Endothelial cell (in vitro differentiated cells): ENCODE data around the gene GABBR1. TPM values are rescaled to one million over a fixed set of nuclear protein-coding genes. Genes with fewer than 3 reads are reported as not detected.
A peak's percentile ranks its signal among the peaks of the same experiment; 100 is the strongest.

Experiments used
- DNase-seq: peaks from one replicate; pipeline ENCODE4 v3.0.0; 2021; ENCODE audit warnings: low spot score
- H3K27ac Mint-ChIP-seq: one replicate; pipeline ENCODE4 v1.8.0; 2021; ENCODE audit warnings: mixed read lengths, inconsistent platforms; ENCODE audit not compliant: unreplicated experiment
- H3K27me3 Mint-ChIP-seq: one replicate; pipeline ENCODE4 v1.8.0; 2021; ENCODE audit warnings: mild to moderate bottlenecking, moderate library complexity, mixed read lengths, inconsistent platforms; ENCODE audit not compliant: unreplicated experiment
- H3K36me3 Mint-ChIP-seq: one replicate; pipeline ENCODE4 v1.8.0; 2021; ENCODE audit warnings: mild to moderate bottlenecking, low read depth, mixed read lengths, inconsistent platforms; ENCODE audit not compliant: unreplicated experiment
- H3K4me1 Mint-ChIP-seq: one replicate; pipeline ENCODE4 v1.8.0; 2021; ENCODE audit warnings: mild to moderate bottlenecking, mixed read lengths, inconsistent platforms; ENCODE audit not compliant: unreplicated experiment
- H3K4me3 Mint-ChIP-seq: one replicate; pipeline ENCODE4 v1.8.0; 2021; ENCODE audit warnings: mild to moderate bottlenecking, mixed read lengths, inconsistent platforms; ENCODE audit not compliant: unreplicated experiment
- H3K9me3 Mint-ChIP-seq: one replicate; pipeline ENCODE4 v1.8.0; 2021; ENCODE audit warnings: mixed read lengths, inconsistent platforms; ENCODE audit not compliant: unreplicated experiment
- CTCF ChIP-seq: fragments of 200-600 bp; sonication (generic); IDR thresholded peaks from one replicate; pipeline ENCODE4 v1.5.0; 2021; ENCODE audit warnings: antibody characterized with exemption; ENCODE audit not compliant: unreplicated experiment
- total RNA-seq: library from RNA; stranded (reverse); fragmentation: NEBNext Ultra II Directional; extraction: Animal tissue kit (Norgen Biotek cat#: 25700); gene quantifications from one replicate; pipeline ENCODE4 v1.2.1, GENCODE V29; 2021; ENCODE audit not compliant: unreplicated experiment

GABBR1 gene
- total RNA-seq, 1 donor from 2014 or later = 164 TPM

GRCh38 chr6:29608131-29608530 is 24.9 kb downstream of the GABBR1 start:
- Mint-ChIP-seq H3K27me3 (peaks cover 11% of the 10 kb centered on the region), H3K4me1 (peaks cover 62% of the 10 kb centered on the region), H3K27ac (no peak overlapping the region), H3K9me3 (no peaks in the 10 kb centered on the region), H3K4me3 (peak overlapping the region; percentile 66), H3K36me3 (peaks cover 71% of the 10 kb centered on the region)
- no peak for DNase-seq
- TF ChIP-seq CTCF = no peak

GRCh38 chr6:29603930-29604329 is 29.1 kb downstream of the GABBR1 start:
- peaks cover 70% of the 10 kb centered on the region for H3K36me3 Mint-ChIP-seq
- H3K27ac Mint-ChIP-seq = peak overlapping the region; percentile 70
- H3K27me3 Mint-ChIP-seq = peaks cover 17% of the 10 kb centered on the region
- H3K4me1 Mint-ChIP-seq = peaks cover 50% of the 10 kb centered on the region
- DNase-seq = no peak
- no peaks in the 10 kb centered on the region for H3K9me3 Mint-ChIP-seq
- no peak for TF ChIP-seq CTCF
- H3K4me3 Mint-ChIP-seq = peak overlapping the region; percentile 26

DNA sequence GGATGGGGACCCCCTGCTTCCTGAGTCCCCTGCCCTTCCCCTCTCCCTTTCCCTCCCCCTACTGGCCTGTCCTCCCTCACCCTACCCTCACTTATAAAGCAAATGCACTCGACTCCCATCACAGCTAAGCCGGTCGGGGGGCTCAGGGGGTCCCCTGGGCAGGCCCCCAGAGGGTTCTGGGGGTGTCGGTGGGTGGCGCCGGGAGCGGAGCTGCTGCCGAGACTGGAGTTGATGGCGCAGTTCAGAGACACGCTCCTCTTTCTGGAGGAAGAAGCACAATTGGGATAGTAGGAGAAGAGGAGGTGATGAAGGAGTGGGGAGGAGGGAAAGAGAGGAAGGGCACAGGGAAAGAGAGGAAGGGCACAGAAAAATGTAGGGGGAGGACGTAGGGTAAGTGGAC is 29.5 kb downstream of the GABBR1 start:
- no peaks in the 10 kb centered on the region for H3K9me3 Mint-ChIP-seq
- H3K36me3 Mint-ChIP-seq = peaks cover 67% of the 10 kb centered on the region
- H3K27ac Mint-ChIP-seq = peak overlapping the region; percentile 70
- H3K4me1 Mint-ChIP-seq = peaks cover 49% of the 10 kb centered on the region
- no peak for DNase-seq
- H3K27me3 Mint-ChIP-seq = peaks cover 17% of the 10 kb centered on the region
- H3K4me3 Mint-ChIP-seq = peak overlapping the region; percentile 26
- TF ChIP-seq CTCF = no peak

DNA sequence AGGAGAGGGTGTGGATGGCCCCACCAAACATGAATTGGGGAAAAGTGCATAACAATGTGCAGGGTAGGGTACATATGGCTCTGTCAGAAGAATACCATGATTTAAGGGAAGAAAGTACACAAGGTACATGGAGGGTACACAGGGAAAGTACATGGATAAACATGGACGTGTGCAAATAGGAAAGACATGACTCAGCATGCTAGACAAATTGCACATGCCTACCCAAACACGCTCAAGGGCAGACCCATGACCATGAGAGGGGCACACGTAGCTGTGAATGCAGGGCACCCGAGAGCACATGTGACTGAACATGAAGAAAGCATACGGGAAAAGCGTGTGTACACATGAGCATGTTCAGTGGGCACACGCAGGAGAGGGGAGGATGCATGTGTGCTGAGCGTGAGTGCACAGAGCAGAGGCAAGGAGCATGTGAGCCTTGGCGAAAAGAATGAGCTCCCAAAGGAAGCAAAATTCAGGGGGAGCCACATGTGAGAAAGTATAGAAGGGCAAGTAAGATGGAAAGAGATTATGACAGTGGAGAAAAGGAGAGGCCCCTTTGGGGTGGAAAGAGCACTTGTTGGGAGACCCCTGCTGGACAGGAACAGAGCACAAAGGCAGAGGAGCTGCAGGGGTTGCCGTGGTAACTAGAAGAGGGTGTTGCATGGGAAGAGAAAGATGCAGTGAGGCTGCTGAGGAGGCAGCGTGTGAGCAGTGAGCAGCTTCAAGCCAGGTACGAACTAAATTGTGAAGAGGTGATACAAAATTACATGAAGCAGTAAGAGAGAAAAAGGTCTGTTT is 30.2 kb downstream of the GABBR1 start:
- H3K36me3 Mint-ChIP-seq = peaks cover 60% of the 10 kb centered on the region
- H3K4me1 Mint-ChIP-seq = peaks cover 45% of the 10 kb centered on the region
- no peak for TF ChIP-seq CTCF
- peak overlapping the region; percentile 47 for H3K4me3 Mint-ChIP-seq
- peak; percentile 34 for DNase-seq
- peak overlapping the region; percentile 44 for H3K27ac Mint-ChIP-seq
- H3K9me3 Mint-ChIP-seq = no peaks in the 10 kb centered on the region
- H3K27me3 Mint-ChIP-seq = peaks cover 15% of the 10 kb centered on the region

DNA sequence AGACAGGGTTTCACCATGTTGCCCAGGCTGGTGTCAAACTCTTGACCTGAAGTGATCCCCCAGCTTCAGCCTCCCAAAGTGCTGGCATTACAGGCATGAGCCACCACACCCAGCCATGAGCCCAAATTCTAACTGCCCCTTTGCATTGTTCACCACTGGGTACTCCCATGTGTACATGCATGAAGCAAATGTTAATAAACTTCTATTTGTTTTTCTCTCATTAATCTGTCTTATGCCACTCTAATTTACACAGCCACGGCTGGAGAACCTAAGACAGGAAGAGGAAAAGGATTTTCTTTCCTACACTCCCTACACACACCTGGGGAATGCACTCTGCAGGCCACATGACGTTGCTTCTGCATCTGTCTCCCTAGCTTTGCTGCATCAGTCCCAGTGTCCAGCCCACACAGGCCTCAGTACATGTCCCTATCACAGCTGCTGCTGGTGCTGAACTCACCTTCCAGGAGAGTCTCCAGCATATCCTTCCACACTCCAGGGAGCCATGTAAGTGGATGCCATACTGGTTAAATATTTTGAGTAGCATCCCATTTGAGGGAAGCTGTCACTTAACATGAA is 34.7 kb downstream of the GABBR1 start:
- H3K27ac Mint-ChIP-seq = no peak overlapping the region
- peaks cover 21% of the 10 kb centered on the region for H3K36me3 Mint-ChIP-seq
- no peak for DNase-seq
- peaks cover 24% of the 10 kb centered on the region for H3K4me1 Mint-ChIP-seq
- no peak overlapping the region for H3K4me3 Mint-ChIP-seq
- no peak for TF ChIP-seq CTCF
- H3K27me3 Mint-ChIP-seq = peaks cover 8% of the 10 kb centered on the region
- H3K9me3 Mint-ChIP-seq = no peaks in the 10 kb centered on the region
